Measurements from ENCODE around the gene CSMD2.

The CSMD2 gene

GRCh38 chr1:33971018-33971710, 193.9 kb downstream of the CSMD2 start:
- Histone ChIP-seq H3K9ac (ENCODE audit: low read depth in 1 of 2, low read length in 2 of 2) (no peak overlapping the region), H3K9me3 (ENCODE audit: control insufficient read depth in 1 of 2, low read length in 2 of 2) (no peaks in the 10 kb centered on the region), H3K4me3 (ENCODE audit: low read depth in 1 of 2, low read length in 2 of 2) (no peak overlapping the region)

GRCh38 chr1:33970148-33970825, 194.7 kb downstream of the CSMD2 start:
- no peaks in the 10 kb centered on the region for H3K36me3 ChIP-seq (ENCODE audit: control insufficient read depth in 1 of 2, insufficient read depth in 2 of 2, low read length in 2 of 2)
- H3K4me1 ChIP-seq (ENCODE audit: control insufficient read depth in 1 of 2, insufficient read depth in 2 of 2, low read length in 2 of 2): no peaks in the 10 kb centered on the region
- no peak overlapping the region for H3K9ac ChIP-seq (ENCODE audit: low read depth in 1 of 2, low read length in 2 of 2)
- no peak overlapping the region for H3K4me3 ChIP-seq (ENCODE audit: low read depth in 1 of 2, low read length in 2 of 2)
- H3K9me3 ChIP-seq (ENCODE audit: control insufficient read depth in 1 of 2, low read length in 2 of 2): no peaks in the 10 kb centered on the region
- H3K27ac ChIP-seq (ENCODE audit: low read depth, low read length): no peak overlapping the region
- peaks cover 0 to 3% of the 10 kb centered on the region in 2 donors for H3K27me3 ChIP-seq (ENCODE audit: control insufficient read depth in 1 of 2, insufficient read depth in 2 of 2, low read length in 2 of 2)

More at GRCh38 chr1:33971018-33971710, 193.9 kb downstream of the CSMD2 start:
- H3K4me1 ChIP-seq (ENCODE audit: control insufficient read depth in 1 of 2, insufficient read depth in 2 of 2, low read length in 2 of 2): no peaks in the 10 kb centered on the region
- peaks cover 0 to 3% of the 10 kb centered on the region in 2 donors for H3K27me3 ChIP-seq (ENCODE audit: control insufficient read depth in 1 of 2, insufficient read depth in 2 of 2, low read length in 2 of 2)
- no peaks in the 10 kb centered on the region for H3K36me3 ChIP-seq (ENCODE audit: control insufficient read depth in 1 of 2, insufficient read depth in 2 of 2, low read length in 2 of 2)
- H3K27ac ChIP-seq (ENCODE audit: low read depth, low read length): no peak overlapping the region

GRCh38 chr1:33966346-33967141, 198.5 kb downstream of the CSMD2 start:
- Histone ChIP-seq H3K9me3 (ENCODE audit: control insufficient read depth in 1 of 2, low read length in 2 of 2) (no peaks in the 10 kb centered on the region), H3K36me3 (ENCODE audit: control insufficient read depth in 1 of 2, insufficient read depth in 2 of 2, low read length in 2 of 2) (no peaks in the 10 kb centered on the region), H3K9ac (ENCODE audit: low read depth in 1 of 2, low read length in 2 of 2) (no peak overlapping the region), H3K27me3 (ENCODE audit: control insufficient read depth in 1 of 2, insufficient read depth in 2 of 2, low read length in 2 of 2) (no peaks in the 10 kb centered on the region), H3K4me3 (ENCODE audit: low read depth in 1 of 2, low read length in 2 of 2) (no peak overlapping the region), H3K27ac (ENCODE audit: low read depth, low read length) (no peak overlapping the region), H3K4me1 (ENCODE audit: control insufficient read depth in 1 of 2, insufficient read depth in 2 of 2, low read length in 2 of 2) (no peaks in the 10 kb centered on the region)

GRCh38 chr1:33965086-33965485, 199.9 kb downstream of the CSMD2 start:
- H3K9ac ChIP-seq (ENCODE audit: low read depth in 1 of 2, low read length in 2 of 2): no peak overlapping the region
- no peaks in the 10 kb centered on the region for H3K36me3 ChIP-seq (ENCODE audit: control insufficient read depth in 1 of 2, insufficient read depth in 2 of 2, low read length in 2 of 2)
- no peaks in the 10 kb centered on the region for H3K27me3 ChIP-seq (ENCODE audit: control insufficient read depth in 1 of 2, insufficient read depth in 2 of 2, low read length in 2 of 2)
- H3K4me3 ChIP-seq (ENCODE audit: low read depth in 1 of 2, low read length in 2 of 2): no peak overlapping the region
- no peak overlapping the region for H3K27ac ChIP-seq (ENCODE audit: low read depth, low read length)
- H3K9me3 ChIP-seq (ENCODE audit: control insufficient read depth in 1 of 2, low read length in 2 of 2): no peaks in the 10 kb centered on the region
- no peaks in the 10 kb centered on the region for H3K4me1 ChIP-seq (ENCODE audit: control insufficient read depth in 1 of 2, insufficient read depth in 2 of 2, low read length in 2 of 2)

- H3K27me3 ChIP-seq (ENCODE audit: control insufficient read depth in 1 of 2, insufficient read depth in 2 of 2, low read length in 2 of 2): no peaks in the 10 kb centered on the region
- no peaks in the 10 kb centered on the region for H3K4me1 ChIP-seq (ENCODE audit: control insufficient read depth in 1 of 2, insufficient read depth in 2 of 2, low read length in 2 of 2)
- no peak overlapping the region for H3K27ac ChIP-seq (ENCODE audit: low read depth, low read length)
- H3K9ac ChIP-seq (ENCODE audit: low read depth in 1 of 2, low read length in 2 of 2): no peak overlapping the region
- no peaks in the 10 kb centered on the region for H3K9me3 ChIP-seq (ENCODE audit: control insufficient read depth in 1 of 2, low read length in 2 of 2)
- no peak overlapping the region for H3K4me3 ChIP-seq (ENCODE audit: low read depth in 1 of 2, low read length in 2 of 2)
- H3K36me3 ChIP-seq (ENCODE audit: control insufficient read depth in 1 of 2, insufficient read depth in 2 of 2, low read length in 2 of 2): no peaks in the 10 kb centered on the region
Measured at GRCh38 chr1:33962061-33962460, 203.0 kb downstream of the CSMD2 start.

- no peaks in the 10 kb centered on the region for H3K4me1 ChIP-seq (ENCODE audit: control insufficient read depth in 1 of 2, insufficient read depth in 2 of 2, low read length in 2 of 2)
- H3K9ac ChIP-seq (ENCODE audit: low read depth in 1 of 2, low read length in 2 of 2): no peak overlapping the region
- no peaks in the 10 kb centered on the region for H3K9me3 ChIP-seq (ENCODE audit: control insufficient read depth in 1 of 2, low read length in 2 of 2)
- no peaks in the 10 kb centered on the region for H3K36me3 ChIP-seq (ENCODE audit: control insufficient read depth in 1 of 2, insufficient read depth in 2 of 2, low read length in 2 of 2)
- no peak overlapping the region for H3K27ac ChIP-seq (ENCODE audit: low read depth, low read length)
- no peaks in the 10 kb centered on the region for H3K27me3 ChIP-seq (ENCODE audit: control insufficient read depth in 1 of 2, insufficient read depth in 2 of 2, low read length in 2 of 2)
- H3K4me3 ChIP-seq (ENCODE audit: low read depth in 1 of 2, low read length in 2 of 2): no peak overlapping the region
Measured at GRCh38 chr1:33960188-33960895, 204.7 kb downstream of the CSMD2 start.

- Histone ChIP-seq H3K9ac (ENCODE audit: low read depth in 1 of 2, low read length in 2 of 2) (no peak overlapping the region), H3K9me3 (ENCODE audit: control insufficient read depth in 1 of 2, low read length in 2 of 2) (no peaks in the 10 kb centered on the region), H3K36me3 (ENCODE audit: control insufficient read depth in 1 of 2, insufficient read depth in 2 of 2, low read length in 2 of 2) (no peaks in the 10 kb centered on the region), H3K4me1 (ENCODE audit: control insufficient read depth in 1 of 2, insufficient read depth in 2 of 2, low read length in 2 of 2) (no peaks in the 10 kb centered on the region), H3K4me3 (ENCODE audit: low read depth in 1 of 2, low read length in 2 of 2) (no peak overlapping the region), H3K27me3 (ENCODE audit: control insufficient read depth in 1 of 2, insufficient read depth in 2 of 2, low read length in 2 of 2) (no peaks in the 10 kb centered on the region), H3K27ac (ENCODE audit: low read depth, low read length) (no peak overlapping the region)
Measured at GRCh38 chr1:33957854-33958253, 207.2 kb downstream of the CSMD2 start.

- Histone ChIP-seq H3K36me3 (ENCODE audit: control insufficient read depth in 1 of 2, insufficient read depth in 2 of 2, low read length in 2 of 2) (no peaks in the 10 kb centered on the region), H3K27me3 (ENCODE audit: control insufficient read depth in 1 of 2, insufficient read depth in 2 of 2, low read length in 2 of 2) (no peaks in the 10 kb centered on the region), H3K9me3 (ENCODE audit: control insufficient read depth in 1 of 2, low read length in 2 of 2) (no peaks in the 10 kb centered on the region), H3K9ac (ENCODE audit: low read depth in 1 of 2, low read length in 2 of 2) (no peak overlapping the region), H3K4me3 (ENCODE audit: low read depth in 1 of 2, low read length in 2 of 2) (no peak overlapping the region), H3K4me1 (ENCODE audit: control insufficient read depth in 1 of 2, insufficient read depth in 2 of 2, low read length in 2 of 2) (no peaks in the 10 kb centered on the region), H3K27ac (ENCODE audit: low read depth, low read length) (no peak overlapping the region)
Measured at GRCh38 chr1:33955096-33955495, 209.9 kb downstream of the CSMD2 start.

GRCh38 chr1:33949570-33949969, 215.5 kb downstream of the CSMD2 start:
- Histone ChIP-seq H3K9ac (ENCODE audit: low read depth in 1 of 2, low read length in 2 of 2) (no peak overlapping the region), H3K4me3 (ENCODE audit: low read depth in 1 of 2, low read length in 2 of 2) (no peak overlapping the region), H3K36me3 (ENCODE audit: control insufficient read depth in 1 of 2, insufficient read depth in 2 of 2, low read length in 2 of 2) (no peaks in the 10 kb centered on the region), H3K9me3 (ENCODE audit: control insufficient read depth in 1 of 2, low read length in 2 of 2) (no peaks in the 10 kb centered on the region), H3K27me3 (ENCODE audit: control insufficient read depth in 1 of 2, insufficient read depth in 2 of 2, low read length in 2 of 2) (no peaks in the 10 kb centered on the region), H3K4me1 (ENCODE audit: control insufficient read depth in 1 of 2, insufficient read depth in 2 of 2, low read length in 2 of 2) (no peaks in the 10 kb centered on the region), H3K27ac (ENCODE audit: low read depth, low read length) (no peak overlapping the region)

Data from duodenal mucosa (tissue), 2 donors.